ENCODE data around the gene MDFI.

MDFI gene

GRCh38 chr6:41621802-41622201, 16.5 kb upstream of the MDFI start:
- no peak for DNase-seq (ENCODE audit: low spot score)
- TF ChIP-seq CTCF (IDR thresholded peaks at IDR 0.05; ENCODE audit: borderline replicate concordance, control extremely low read depth, extremely low read depth, insufficient read depth, missing control alignments): no peak
- in situ Hi-C loops (cut with MboI; ENCODE audit: low sequenced_read_pairs, unreplicated experiment): no loop called here

GRCh38 chr6:41622206-41622988, 15.9 kb upstream of the MDFI start:
- in situ Hi-C loops (cut with MboI; ENCODE audit: low sequenced_read_pairs, unreplicated experiment): no loop called here
- no peak for TF ChIP-seq CTCF (IDR thresholded peaks at IDR 0.05; ENCODE audit: borderline replicate concordance, control extremely low read depth, extremely low read depth, insufficient read depth, missing control alignments)
- DNase-seq (ENCODE audit: low spot score): no peak

DNA sequence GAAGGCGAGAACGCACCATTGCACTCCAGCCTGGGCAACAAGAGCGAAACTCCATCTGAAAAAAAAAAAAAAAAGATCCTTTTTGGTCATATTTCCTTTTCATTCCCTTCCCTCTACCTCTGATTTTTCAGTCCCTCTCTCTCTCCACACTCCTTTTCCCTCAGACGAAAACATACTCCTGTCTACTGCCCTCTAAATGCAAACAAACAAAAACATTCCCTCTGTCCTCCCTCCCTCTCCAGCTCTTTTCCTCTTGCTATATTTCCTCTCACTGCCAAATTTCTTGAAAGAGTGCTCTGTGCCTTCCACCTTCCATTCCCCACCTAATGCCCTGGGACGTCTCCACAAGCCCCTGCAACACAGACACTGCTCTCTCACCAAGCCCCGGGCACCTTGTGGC, 14.9 kb upstream of the MDFI start:
- no peak for DNase-seq (ENCODE audit: low spot score)
- in situ Hi-C loops (cut with MboI; ENCODE audit: low sequenced_read_pairs, unreplicated experiment): no loop called here
- no peak for TF ChIP-seq CTCF (IDR thresholded peaks at IDR 0.05; ENCODE audit: borderline replicate concordance, control extremely low read depth, extremely low read depth, insufficient read depth, missing control alignments)

- TF ChIP-seq CTCF (IDR thresholded peaks at IDR 0.05; ENCODE audit: borderline replicate concordance, control extremely low read depth, extremely low read depth, insufficient read depth, missing control alignments): no peak
- in situ Hi-C loops (cut with MboI; ENCODE audit: low sequenced_read_pairs, unreplicated experiment): no loop called here
Measured at GRCh38 chr6:41624621-41625380, 13.5 kb upstream of the MDFI start.

GRCh38 chr6:41625442-41625841, 12.8 kb upstream of the MDFI start:
- in situ Hi-C loops (cut with MboI; ENCODE audit: low sequenced_read_pairs, unreplicated experiment): no loop called here
- DNase-seq (ENCODE audit: low spot score): no peak
- TF ChIP-seq CTCF (IDR thresholded peaks at IDR 0.05; ENCODE audit: borderline replicate concordance, control extremely low read depth, extremely low read depth, insufficient read depth, missing control alignments): no peak

More at GRCh38 chr6:41624621-41625380, 13.5 kb upstream of the MDFI start:
- no peak for DNase-seq (ENCODE audit: low spot score)

DNA sequence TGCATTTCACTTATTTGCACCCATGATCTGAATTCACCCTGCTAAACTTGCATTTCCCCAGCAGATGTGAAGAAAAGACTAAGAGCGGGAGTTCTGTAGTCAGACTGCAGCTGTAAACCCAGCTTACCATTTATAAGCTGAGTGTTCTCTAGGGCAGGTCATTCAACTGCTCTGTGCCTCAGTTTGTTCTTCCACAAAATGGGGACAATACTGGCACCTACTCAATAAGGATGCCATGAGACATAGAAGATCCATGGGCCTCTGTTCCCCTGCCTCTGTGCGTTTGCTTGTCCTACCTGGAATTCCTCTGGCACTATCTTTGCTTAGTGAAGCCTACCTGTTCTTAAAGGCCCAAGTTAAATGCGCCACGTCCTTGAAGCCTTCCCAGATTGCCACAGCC, 12.2 kb upstream of the MDFI start:
- no peak for DNase-seq (ENCODE audit: low spot score)
- TF ChIP-seq CTCF (IDR thresholded peaks at IDR 0.05; ENCODE audit: borderline replicate concordance, control extremely low read depth, extremely low read depth, insufficient read depth, missing control alignments): no peak
- in situ Hi-C loops (cut with MboI; ENCODE audit: low sequenced_read_pairs, unreplicated experiment): no loop called here
